HT1080 (cell line): Measurements from ENCODE around the gene CALR3. TPM values are rescaled to one million over a fixed set of nuclear protein-coding genes. Genes with fewer than 3 reads are reported as not detected.
"Not testable (repeated sequence)": the region's sequence is repeated elsewhere in the genome, so short reads cannot be mapped to it uniquely, and the experiment has no call there.

Experiments
- DNase-seq: peaks from one replicate; pipeline ENCODE4 v3.0.0-alpha.2; 2015; ENCODE audit warnings: low read depth
- total RNA-seq: library from RNA; depleted of rRNA; stranded (reverse); fragments of >200 nt; shearing (Covaris generic); gene quantifications from 2 replicates; pipeline ENCODE4 v1.2.3, GENCODE V29; 2014

The CALR3 gene
- total RNA-seq, 1 experiment from 2014 or later: not detected

DNA sequence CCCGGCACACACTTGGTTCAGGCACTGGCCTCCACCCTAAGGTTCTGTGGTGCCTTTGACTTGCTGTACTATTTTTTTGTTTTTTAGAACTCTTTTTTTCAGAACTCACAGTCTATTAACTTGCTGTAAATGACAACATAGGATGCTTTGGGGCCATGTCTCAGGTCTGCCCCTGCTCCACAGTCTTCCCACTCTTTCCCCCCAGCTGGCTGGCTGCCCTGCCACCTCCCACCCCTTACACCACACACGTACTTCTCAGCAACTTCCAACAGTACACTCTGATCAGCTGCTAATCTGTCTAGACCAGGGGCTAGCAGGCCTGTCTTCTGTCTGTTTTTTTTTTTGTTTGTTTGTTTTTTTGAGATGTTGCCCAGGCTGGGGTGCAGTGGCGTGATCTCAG is 8.3 kb upstream of the CALR3 start:
- no peak for DNase-seq

GRCh38 chr19:16497837-16498236 is 1.9 kb upstream of the CALR3 start:
- DNase-seq: no peak

GRCh38 chr19:16497042-16497441 is 1.1 kb upstream of the CALR3 start:
- peak; percentile 22 for DNase-seq

DNA sequence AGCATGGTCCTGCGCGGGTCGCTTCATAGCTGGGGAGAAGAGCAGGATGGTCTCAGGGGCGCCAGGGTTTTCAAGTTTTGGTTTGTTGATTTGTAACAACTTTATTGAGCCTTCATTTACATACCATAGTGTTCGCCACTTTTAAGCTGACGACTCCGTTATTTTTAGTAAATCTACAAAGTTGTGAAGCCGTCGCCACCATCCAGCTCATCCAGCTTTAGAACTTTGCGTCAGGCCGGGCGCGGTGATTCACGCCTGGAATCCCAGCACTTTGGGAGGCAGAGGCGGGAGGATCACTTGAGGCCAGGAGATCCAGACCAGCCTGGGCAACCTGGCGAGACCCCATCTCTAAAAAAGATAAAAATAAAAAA is 631 bp upstream of the CALR3 start:
- DNase-seq: peak; percentile 46

- DNase-seq: not testable (repeated sequence)
These were observed 9.5 kb downstream of the CALR3 start for GRCh38 chr19:16486476-16486875.

DNA sequence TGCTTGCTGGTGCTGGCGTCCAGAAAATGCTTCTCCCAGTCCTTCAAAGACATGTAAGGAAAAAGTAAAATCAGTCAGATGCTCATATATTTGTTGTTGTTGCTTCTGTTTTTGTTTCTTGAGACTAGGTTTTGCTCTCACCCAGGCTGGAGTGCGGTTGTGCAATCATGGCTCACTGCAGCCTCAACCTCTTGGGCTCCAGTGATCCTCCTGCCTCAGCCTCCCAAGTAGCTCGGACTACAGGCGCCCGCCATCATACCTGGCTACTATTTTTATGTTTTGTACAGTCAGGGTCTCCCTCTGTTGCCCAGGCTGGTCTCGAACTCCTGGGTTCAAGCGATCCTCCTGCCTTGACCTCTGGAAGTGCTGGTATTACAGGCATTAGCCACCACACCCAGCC is 13.2 kb downstream of the CALR3 start:
- DNase-seq: no peak

DNA sequence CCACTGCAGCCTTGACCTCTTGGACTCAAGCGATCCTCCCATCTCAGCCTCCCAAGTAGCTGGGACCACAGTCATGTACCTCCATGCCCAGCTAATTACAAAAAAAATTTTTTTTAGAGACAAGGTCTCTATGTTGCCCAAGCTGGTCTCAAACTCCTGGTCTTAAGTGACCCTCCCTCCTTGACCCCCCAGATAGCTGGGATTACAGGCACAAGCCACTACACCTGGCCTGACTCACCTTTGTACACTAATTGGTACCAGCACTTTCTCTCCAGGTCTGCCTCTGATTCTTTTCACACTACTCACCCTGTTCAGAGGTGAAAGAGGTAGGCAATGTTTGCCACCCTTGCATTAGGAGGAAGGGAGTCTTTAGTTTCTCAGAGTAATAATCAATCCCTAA is 18.7 kb downstream of the CALR3 start:
- no peak for DNase-seq

DNA sequence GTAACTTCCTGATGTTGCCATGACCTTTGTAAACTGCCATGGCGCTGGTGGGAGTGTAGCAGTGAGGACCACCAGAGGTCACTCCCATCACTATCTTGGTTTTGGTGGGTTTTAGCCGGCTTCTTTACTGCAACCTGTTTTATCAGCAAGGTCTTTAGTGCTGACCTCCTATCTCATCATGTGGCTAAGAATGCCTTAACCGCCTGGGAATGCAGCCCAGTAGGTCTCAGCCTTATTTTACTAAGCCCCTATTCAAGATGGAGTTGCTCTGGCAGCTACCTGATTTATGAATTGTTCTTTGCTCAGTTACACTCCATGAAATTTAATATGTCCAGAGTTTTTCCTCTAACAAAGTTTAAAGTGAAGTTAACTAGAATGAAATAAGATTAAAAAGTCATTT is 19.6 kb downstream of the CALR3 start:
- DNase-seq: no peak

- DNase-seq: no peak
These were observed 22.0 kb downstream of the CALR3 start for GRCh38 chr19:16473875-16474392.

DNA sequence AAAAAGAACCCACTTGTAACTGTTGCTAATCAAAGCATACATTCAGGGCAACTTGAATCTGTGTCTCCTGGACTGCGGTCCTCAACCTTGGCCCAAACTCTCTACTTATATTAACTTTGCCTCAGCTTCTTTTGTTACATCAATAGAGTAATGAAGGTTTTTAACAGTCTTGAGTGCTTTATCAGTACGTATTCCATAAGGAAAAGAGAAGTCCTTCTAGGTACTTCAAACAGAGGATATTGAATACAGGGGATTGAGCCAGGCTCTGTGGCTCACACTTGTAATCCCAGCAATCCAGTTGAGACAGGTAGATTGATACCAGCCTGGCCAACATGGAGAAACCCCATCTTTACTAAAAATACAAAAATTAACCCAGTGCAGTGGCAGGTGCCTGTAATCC is 23.0 kb downstream of the CALR3 start:
- DNase-seq: no peak

GRCh38 chr19:16472559-16472899 is 23.4 kb downstream of the CALR3 start:
- DNase-seq: not testable (repeated sequence)

GRCh38 chr19:16470911-16471811 is 24.8 kb downstream of the CALR3 start:
- DNase-seq: peak; percentile 20

DNA sequence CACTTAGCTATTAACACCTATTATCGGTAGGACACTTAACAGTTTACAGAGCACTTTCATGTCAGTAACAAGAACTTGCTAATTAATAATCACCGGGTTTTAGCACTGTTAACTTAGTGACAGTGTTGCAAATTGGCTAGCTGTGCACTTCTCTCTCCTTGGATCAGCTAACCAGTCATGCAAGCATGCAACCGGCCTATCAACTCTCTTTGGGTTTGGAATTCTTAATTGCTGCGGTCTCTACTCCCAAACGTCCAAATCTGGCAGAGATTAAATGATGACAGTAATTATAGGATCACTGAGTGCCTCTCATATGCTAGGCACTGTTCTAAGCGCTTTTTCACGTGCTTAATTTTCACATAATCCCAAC is 25.4 kb downstream of the CALR3 start:
- DNase-seq: no peak

DNA sequence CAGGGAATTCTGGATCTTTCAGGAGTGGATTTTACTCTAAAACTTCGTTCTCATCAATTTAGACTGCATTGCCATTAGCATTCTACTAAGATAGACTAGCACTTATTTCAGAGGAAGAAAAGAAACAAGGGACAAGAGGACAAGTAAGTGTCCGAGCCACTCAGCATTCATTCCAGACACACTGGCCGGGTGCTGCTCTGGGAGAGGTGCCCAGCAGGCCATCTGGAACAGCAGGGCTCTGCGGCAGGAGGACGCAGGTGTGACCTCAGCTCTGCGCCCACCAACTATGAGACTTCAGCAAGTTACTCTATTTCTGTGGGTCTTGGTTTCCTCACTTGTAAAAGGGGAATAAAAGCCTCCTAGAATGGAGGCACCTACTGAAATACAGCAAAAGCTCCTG is 28.4 kb downstream of the CALR3 start:
- no peak for DNase-seq

DNA sequence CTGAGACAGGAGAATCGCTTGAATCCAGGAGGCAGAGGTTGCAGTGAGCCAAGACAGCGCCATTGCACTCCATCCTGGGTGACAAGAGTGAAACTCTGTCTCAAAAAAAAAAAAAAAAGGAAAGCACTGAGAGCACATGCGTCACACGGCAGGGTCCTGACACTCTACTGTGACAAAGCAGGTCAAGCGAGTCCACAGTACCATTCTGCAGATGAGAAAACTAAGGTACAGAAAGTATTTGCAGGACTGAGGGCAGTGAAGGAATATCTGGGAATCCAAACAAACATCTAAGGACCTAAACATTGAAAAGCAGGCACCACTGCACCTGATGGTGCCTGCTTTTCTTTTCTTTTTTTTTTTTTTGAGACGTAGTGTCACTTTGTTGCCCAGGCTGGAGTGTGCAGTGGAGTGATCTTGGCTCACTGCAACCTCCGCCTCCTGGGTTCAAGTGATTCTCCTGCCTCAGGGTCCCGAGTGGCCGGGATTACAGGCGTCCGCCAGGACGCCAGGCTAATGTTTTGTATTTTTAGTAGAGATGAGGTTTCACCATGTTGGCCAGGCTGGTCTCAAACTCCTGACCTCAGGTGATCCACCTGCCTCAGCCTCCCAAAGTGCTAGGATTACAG is 29.1 kb downstream of the CALR3 start:
- not testable (repeated sequence) for DNase-seq

GRCh38 chr19:16465239-16465638 is 30.7 kb downstream of the CALR3 start:
- no peak for DNase-seq

DNA sequence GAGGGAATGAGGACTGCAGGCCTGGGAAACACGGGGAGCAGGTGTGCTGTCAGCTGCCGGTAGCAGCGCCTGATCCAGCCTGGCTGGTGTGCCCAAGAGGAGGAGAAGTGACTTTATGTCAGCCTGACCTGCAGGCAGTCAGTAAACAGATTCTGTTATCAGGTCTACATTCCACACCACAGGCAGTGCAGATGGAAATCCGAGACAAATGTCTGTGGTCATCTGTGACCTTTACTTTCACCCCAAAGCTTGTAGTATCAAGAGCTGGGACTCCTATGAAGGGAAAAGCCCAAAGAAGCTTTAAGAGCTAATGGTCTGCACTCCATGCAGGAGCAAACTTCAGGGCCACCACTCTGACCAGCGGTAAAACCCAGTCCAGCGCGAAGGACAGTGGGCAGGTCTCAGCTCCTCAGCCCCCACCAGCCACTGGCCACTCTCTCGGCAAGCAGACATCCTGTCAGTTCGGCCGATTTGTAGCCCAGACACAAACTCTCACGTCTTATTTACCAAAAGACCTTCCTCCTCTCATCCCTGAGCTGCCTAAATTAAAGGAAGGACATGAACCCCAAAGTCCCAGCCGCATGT is 31.9 kb downstream of the CALR3 start:
- no peak for DNase-seq

DNA sequence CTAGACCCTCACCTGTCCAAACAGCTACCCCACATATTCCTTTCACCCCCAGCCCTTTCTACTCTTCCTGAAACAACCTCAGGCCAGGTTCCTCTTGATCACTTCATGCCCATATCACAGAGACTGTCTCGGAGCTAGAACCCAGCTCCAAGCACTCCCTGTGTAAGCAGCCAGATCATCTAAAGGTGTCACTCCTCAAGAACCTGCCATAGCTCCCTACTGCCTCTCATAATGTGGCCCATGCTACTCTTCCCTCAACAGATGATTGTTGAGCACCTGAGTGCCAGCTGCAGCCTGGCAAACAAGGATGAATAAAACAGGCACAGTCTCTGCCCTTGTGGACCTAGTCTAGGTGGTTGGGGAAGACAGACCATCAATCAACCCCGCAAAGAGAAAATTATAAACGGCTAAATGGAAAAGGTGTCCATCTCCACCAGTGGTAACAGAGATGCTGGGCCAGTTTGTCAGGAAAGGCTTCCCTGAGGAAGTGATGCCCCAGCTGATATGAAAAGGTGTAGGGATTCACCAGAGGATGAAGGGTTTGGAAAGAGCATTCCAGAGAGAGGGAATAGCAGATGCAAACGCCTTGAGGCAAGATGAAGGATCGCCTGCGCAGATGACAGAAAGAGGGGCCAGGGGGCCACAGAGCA is 32.5 kb downstream of the CALR3 start:
- no peak for DNase-seq

- peak; percentile 75 for DNase-seq
These were observed 33.2 kb downstream of the CALR3 start for GRCh38 chr19:16462757-16463250.

- DNase-seq: no peak
These were observed 34.3 kb downstream of the CALR3 start for GRCh38 chr19:16461630-16462051.

DNA sequence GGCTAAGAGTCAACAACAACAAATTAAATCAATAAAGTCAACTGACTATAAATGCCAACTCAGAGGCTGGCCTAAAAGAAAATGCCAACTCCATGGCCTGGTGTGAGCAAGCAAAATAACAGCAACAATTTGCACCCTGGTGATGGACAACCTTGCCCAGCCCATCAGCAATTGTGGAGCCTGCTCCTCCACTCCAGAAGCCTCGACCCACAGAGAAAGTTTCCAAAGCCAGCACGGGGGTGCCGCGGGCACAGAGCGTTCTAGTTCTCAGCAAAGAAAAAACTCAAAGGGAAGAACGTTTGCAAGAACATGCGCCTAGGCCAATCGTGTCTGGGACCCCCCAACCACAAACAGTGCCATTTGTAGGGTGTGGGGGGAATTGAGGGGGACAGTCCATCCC is 35.5 kb downstream of the CALR3 start:
- DNase-seq: no peak

- no peak for DNase-seq
These were observed 36.3 kb downstream of the CALR3 start for GRCh38 chr19:16459680-16460079.
